Measurements from ENCODE around the gene VAV3. TPM values are rescaled to one million over a fixed set of nuclear protein-coding genes. Genes with fewer than 3 reads are reported as not detected.

The VAV3 gene
- total RNA-seq, 1 donor from 2014 or later: 29.1 TPM

- ATAC-seq (ENCODE audit: low read depth): no peak
- H3K27ac Mint-ChIP-seq: no peak overlapping the region
- H3K36me3 Mint-ChIP-seq (ENCODE audit: low read depth): no peaks in the 10 kb centered on the region
- H3K4me3 Mint-ChIP-seq: no peak overlapping the region
- H3K4me1 Mint-ChIP-seq: peaks cover 52% of the 10 kb centered on the region
- DNase-seq: no peak
- TF ChIP-seq, protein P1, sequence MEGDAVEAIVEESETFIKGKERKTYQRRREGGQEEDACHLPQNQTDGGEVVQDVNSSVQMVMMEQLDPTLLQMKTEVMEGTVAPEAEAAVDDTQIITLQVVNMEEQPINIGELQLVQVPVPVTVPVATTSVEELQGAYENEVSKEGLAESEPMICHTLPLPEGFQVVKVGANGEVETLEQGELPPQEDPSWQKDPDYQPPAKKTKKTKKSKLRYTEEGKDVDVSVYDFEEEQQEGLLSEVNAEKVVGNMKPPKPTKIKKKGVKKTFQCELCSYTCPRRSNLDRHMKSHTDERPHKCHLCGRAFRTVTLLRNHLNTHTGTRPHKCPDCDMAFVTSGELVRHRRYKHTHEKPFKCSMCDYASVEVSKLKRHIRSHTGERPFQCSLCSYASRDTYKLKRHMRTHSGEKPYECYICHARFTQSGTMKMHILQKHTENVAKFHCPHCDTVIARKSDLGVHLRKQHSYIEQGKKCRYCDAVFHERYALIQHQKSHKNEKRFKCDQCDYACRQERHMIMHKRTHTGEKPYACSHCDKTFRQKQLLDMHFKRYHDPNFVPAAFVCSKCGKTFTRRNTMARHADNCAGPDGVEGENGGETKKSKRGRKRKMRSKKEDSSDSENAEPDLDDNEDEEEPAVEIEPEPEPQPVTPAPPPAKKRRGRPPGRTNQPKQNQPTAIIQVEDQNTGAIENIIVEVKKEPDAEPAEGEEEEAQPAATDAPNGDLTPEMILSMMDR (IDR thresholded peaks at IDR 0.05): no peak
- ChIA-PET POLR2A (interaction anchor here (0.6 to 0.9 kb wide), 4 partner anchors 9 to 75 kb away, joined by 3 to 6 read pairs (median 3); no protein-coding TSS in a partner anchor), CTCF (no interaction called here)
- H3K9me3 Mint-ChIP-seq: no peaks in the 10 kb centered on the region
- H3K27me3 Mint-ChIP-seq: no peaks in the 10 kb centered on the region
- intact Hi-C loops (cut with micrococcal nuclease): no loop called here
Measured at GRCh38 chr1:107954126-107954525, 10.9 kb downstream of the VAV3 start.

GRCh38 chr1:107953556-107953955 is 11.4 kb downstream of the VAV3 start:
- Mint-ChIP-seq H3K4me1 (peaks cover 48% of the 10 kb centered on the region), H3K27me3 (no peaks in the 10 kb centered on the region), H3K9me3 (no peaks in the 10 kb centered on the region), H3K27ac (no peak overlapping the region), H3K4me3 (no peak overlapping the region), H3K36me3 (ENCODE audit: low read depth) (no peaks in the 10 kb centered on the region)
- DNase-seq (no peak), ATAC-seq (ENCODE audit: low read depth) (no peak)
- TF ChIP-seq, protein P1 (IDR thresholded peaks at IDR 0.05): no peak
- CTCF ChIA-PET: no interaction called here
- POLR2A ChIA-PET: interaction anchor here (0.9 kb wide), 1 partner anchor 13 kb away, joined by 6 read pairs; no protein-coding TSS in a partner anchor
- intact Hi-C loops (cut with micrococcal nuclease): no loop called here

GRCh38 chr1:107952989-107953388 is 12.0 kb downstream of the VAV3 start:
- DNase-seq (no peak), ATAC-seq (ENCODE audit: low read depth) (no peak)
- TF ChIP-seq, protein P1 (IDR thresholded peaks at IDR 0.05): no peak
- H3K4me3 Mint-ChIP-seq: no peak overlapping the region
- POLR2A ChIA-PET: no interaction called here
- CTCF ChIA-PET: no interaction called here
- H3K27ac Mint-ChIP-seq: peak overlapping the region; percentile 6
- H3K27me3 Mint-ChIP-seq: no peaks in the 10 kb centered on the region
- H3K36me3 Mint-ChIP-seq (ENCODE audit: low read depth): no peaks in the 10 kb centered on the region
- H3K4me1 Mint-ChIP-seq: peaks cover 54% of the 10 kb centered on the region
- intact Hi-C loops (cut with micrococcal nuclease): no loop called here
- no peaks in the 10 kb centered on the region for H3K9me3 Mint-ChIP-seq

DNA sequence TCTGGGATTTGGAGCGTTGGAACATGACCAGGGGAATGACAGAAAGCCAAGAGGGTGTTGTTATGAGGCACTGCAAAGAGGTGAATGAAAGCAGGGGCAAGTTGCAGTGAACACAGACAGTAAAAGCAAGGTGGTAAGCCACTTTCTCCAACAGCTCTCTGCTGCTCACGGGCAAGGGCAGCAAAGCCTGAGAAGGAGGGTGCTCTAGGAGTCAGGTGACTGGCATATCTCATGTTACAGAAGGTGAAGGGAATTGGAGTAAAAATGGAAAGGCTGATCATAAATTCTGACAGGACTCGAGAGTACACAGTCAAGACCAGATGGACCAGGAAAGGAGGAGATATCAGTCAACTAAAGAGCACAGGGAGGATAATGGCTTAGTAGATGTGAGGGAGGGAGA is 14.5 kb downstream of the VAV3 start:
- ATAC-seq (ENCODE audit: low read depth): no peak
- Mint-ChIP-seq H3K4me3 (peak overlapping the region; percentile 44), H3K4me1 (peaks cover 75% of the 10 kb centered on the region), H3K36me3 (ENCODE audit: low read depth) (no peaks in the 10 kb centered on the region), H3K27ac (peak overlapping the region; percentile 62), H3K27me3 (no peaks in the 10 kb centered on the region), H3K9me3 (no peaks in the 10 kb centered on the region)
- CTCF ChIA-PET: no interaction called here
- intact Hi-C loops (cut with micrococcal nuclease): loop anchor here (1.0 kb wide), 1 partner anchor 8 kb away; no protein-coding TSS in a partner anchor
- POLR2A ChIA-PET: interaction anchor here (0.5 to 2.5 kb wide), 3 partner anchors 14 to 169 kb away, joined by 3 to 21 read pairs (median 4); partner anchors contain the start of gene VAV3
- no peak for DNase-seq
- TF ChIP-seq, protein P1 (IDR thresholded peaks at IDR 0.05): no peak

- no peaks in the 10 kb centered on the region for H3K27me3 Mint-ChIP-seq
- DNase-seq (no peak), ATAC-seq (ENCODE audit: low read depth) (peak; percentile 50)
- TF ChIP-seq, protein P1 (IDR thresholded peaks at IDR 0.05): no peak
- intact Hi-C loops (cut with micrococcal nuclease): loop anchor here (1.0 kb wide), 1 partner anchor 7 kb away; no protein-coding TSS in a partner anchor
- POLR2A ChIA-PET: interaction anchor here (1.1 to 2.5 kb wide), 2 partner anchors 14 to 168 kb away, joined by 4 to 21 read pairs; partner anchors contain the start of gene VAV3
- H3K4me3 Mint-ChIP-seq: peak overlapping the region; percentile 19
- peaks cover 75% of the 10 kb centered on the region for H3K4me1 Mint-ChIP-seq
- CTCF ChIA-PET: interaction anchor here (0.6 to 1.3 kb wide), 3 partner anchors 167 to 175 kb away, joined by 3 to 4 read pairs (median 3); no protein-coding TSS in a partner anchor
- H3K36me3 Mint-ChIP-seq (ENCODE audit: low read depth): no peaks in the 10 kb centered on the region
- H3K27ac Mint-ChIP-seq: peak overlapping the region; percentile 11
- no peaks in the 10 kb centered on the region for H3K9me3 Mint-ChIP-seq
Measured at GRCh38 chr1:107949467-107950253, 15.3 kb downstream of the VAV3 start.

Data from activated B cell treated with CpG ODN at 0.5 μM for 24 hours (primary cell).